Stimulated activated CD8-positive, alpha-beta memory T cell treated with anti-CD3 and anti-CD28 coated beads, Interleukin-7, amount 100 ng/mL, for 24 hours (primary cell): ENCODE data around the gene RRAGC.
"Not testable (repeated sequence)": the region's sequence is repeated elsewhere in the genome, so short reads cannot be mapped to it uniquely, and the experiment has no call there.

Experiments used
- DNase-seq: peaks from one replicate; pipeline ENCODE4 v3.0.0-alpha.2; 2020; ENCODE audit warnings: low read depth

RRAGC gene

GRCh38 chr1:38815903-38816627, 43.5 kb downstream of the RRAGC start:
- DNase-seq, result no peak

- DNase-seq, result no peak
Measured at GRCh38 chr1:38814984-38815464, 44.5 kb downstream of the RRAGC start.

GRCh38 chr1:38814444-38814983, 45.1 kb downstream of the RRAGC start:
- no peak for DNase-seq

GRCh38 chr1:38812981-38813380, 46.6 kb downstream of the RRAGC start:
- no peak for DNase-seq

GRCh38 chr1:38811466-38811865, 48.1 kb downstream of the RRAGC start:
- DNase-seq, result not testable (repeated sequence)

- no peak for DNase-seq
Measured at GRCh38 chr1:38806090-38806489, 53.5 kb downstream of the RRAGC start.

GRCh38 chr1:38805036-38805435, 54.5 kb downstream of the RRAGC start:
- DNase-seq, result no peak

- DNase-seq, result no peak
Measured at GRCh38 chr1:38804062-38804886, 55.3 kb downstream of the RRAGC start.

GRCh38 chr1:38803647-38804046, 55.9 kb downstream of the RRAGC start:
- DNase-seq, result no peak

GRCh38 chr1:38800720-38801671, 58.6 kb downstream of the RRAGC start:
- DNase-seq, result no peak

- no peak for DNase-seq
Measured at GRCh38 chr1:38793299-38793698, 66.3 kb downstream of the RRAGC start.

GRCh38 chr1:38791892-38792291, 67.7 kb downstream of the RRAGC start:
- no peak for DNase-seq

- DNase-seq, result no peak
Measured at GRCh38 chr1:38791164-38791515, 68.4 kb downstream of the RRAGC start.

GRCh38 chr1:38790422-38791163, 69.0 kb downstream of the RRAGC start:
- DNase-seq, result no peak

GRCh38 chr1:38789498-38790169, 69.9 kb downstream of the RRAGC start:
- DNase-seq, result no peak

GRCh38 chr1:38788341-38789336, 70.9 kb downstream of the RRAGC start:
- DNase-seq, result no peak
